SIG-M5 treated with dmso at 0.1 percent for 504 hours (cell line): ENCODE results near the gene TMEM221.

ENCODE experiments used
- DNase-seq: peaks from one replicate; lab custom pipeline; 2025; ENCODE audit not compliant: unreplicated experiment; lab: John Stamatoyannopoulos, UW

The TMEM221 gene

GRCh38 chr19:17406046-17406886 lies 42.2 kb downstream of the TMEM221 start:
- no peak for DNase-seq

- DNase-seq = peak; percentile 91
Observed at GRCh38 chr19:17405250-17406045, 43.0 kb downstream of the TMEM221 start, which contains the start of gene BST2. TSS of gene BST2 (minus strand) at chr19:17405630. CDS start at chr19:17405575, 55 bp downstream.

GRCh38 chr19:17404621-17405249 lies 43.7 kb downstream of the TMEM221 start:
- DNase-seq = no peak

- no peak for DNase-seq
Observed at GRCh38 chr19:17404015-17404414, 44.5 kb downstream of the TMEM221 start.

- no peak for DNase-seq
Observed at GRCh38 chr19:17402982-17403855, 45.2 kb downstream of the TMEM221 start.

- no peak for DNase-seq
Observed at GRCh38 chr19:17401628-17402027, 46.8 kb downstream of the TMEM221 start.

GRCh38 chr19:17398902-17399527 lies 49.5 kb downstream of the TMEM221 start:
- DNase-seq = no peak

- DNase-seq = peak; percentile 31
Observed at GRCh38 chr19:17394891-17395415, 53.5 kb downstream of the TMEM221 start.

- DNase-seq = no peak
Observed at GRCh38 chr19:17393914-17394313, 54.6 kb downstream of the TMEM221 start, which contains the start of gene CCDC194. TSS of gene CCDC194 (minus strand) at chr19:17394196. CDS start at chr19:17394158, 38 bp downstream.

- no peak for DNase-seq
Observed at GRCh38 chr19:17393002-17393401, 55.5 kb downstream of the TMEM221 start.

- peak; percentile 42 for DNase-seq
Observed at GRCh38 chr19:17391371-17392151, 56.9 kb downstream of the TMEM221 start.

GRCh38 chr19:17390665-17391370 lies 57.6 kb downstream of the TMEM221 start:
- peak; percentile 79 for DNase-seq

GRCh38 chr19:17389957-17390664 lies 58.4 kb downstream of the TMEM221 start:
- no peak for DNase-seq

GRCh38 chr19:17389288-17389687 lies 59.2 kb downstream of the TMEM221 start:
- DNase-seq = no peak

- peak; percentile 39 for DNase-seq
Observed at GRCh38 chr19:17385878-17386611, 62.4 kb downstream of the TMEM221 start.
